CD4-positive, CD25-positive, alpha-beta regulatory T cell (primary cell): Measurements from ENCODE around the gene ME3. TPM values are rescaled to one million over a fixed set of nuclear protein-coding genes. Genes with fewer than 3 reads are reported as not detected.
"Not testable (repeated sequence)": the region's sequence is repeated elsewhere in the genome, so short reads cannot be mapped to it uniquely, and the experiment has no call there.

Source experiments
- ATAC-seq, 2 donors: fragments of 150-1000 bp; cut with Tn5 transposase; one replicate each; pipeline ENCODE4 v1.10.0; 2021; ENCODE audit warnings: low read depth in 2 of 2, moderate number of reproducible peaks in 2 of 2, moderate library complexity in 1 of 2
- DNase-seq, 3 donors: peaks; one replicate each; pipeline versions ENCODE4 v3.0.0 to v3.0.0-alpha.2; 2012 to 2022; ENCODE audit warnings: mixed read lengths in 1 of 3
- H3K27ac ChIP-seq: one replicate; pipeline ENCODE4 v1.7.0; 2013; ENCODE audit warnings: mild to moderate bottlenecking, low read length; ENCODE audit not compliant: insufficient read depth, poor library complexity, severe bottlenecking
- H3K27me3 ChIP-seq: one replicate; pipeline ENCODE4 v1.7.0; 2013; ENCODE audit warnings: low read length; ENCODE audit not compliant: control insufficient read depth, insufficient read depth
- H3K36me3 ChIP-seq: one replicate; pipeline ENCODE4 v1.7.0; 2013; ENCODE audit warnings: mild to moderate bottlenecking, low read length, moderate library complexity; ENCODE audit not compliant: control insufficient read depth, insufficient read depth
- H3K4me1 ChIP-seq: 2 replicates; pipeline ENCODE4 v1.7.0; 2013; ENCODE audit warnings: mild to moderate bottlenecking, low read length; ENCODE audit not compliant: insufficient read depth, control insufficient read depth, poor library complexity, severe bottlenecking
- H3K4me3 ChIP-seq: one replicate; pipeline ENCODE4 v1.7.0; 2013; ENCODE audit warnings: low read depth, mild to moderate bottlenecking, low read length, moderate library complexity
- H3K9me3 ChIP-seq, 2 experiments: 1 replicate in 1 of 2; 2 replicates in 1 of 2; pipeline ENCODE4 v1.7.0; 2013; ENCODE audit warnings: low read length in 2 of 2, mild to moderate bottlenecking in 1 of 2, moderate library complexity in 1 of 2; ENCODE audit not compliant: control insufficient read depth in 2 of 2
- H3K27ac Mint-ChIP-seq, 3 donors: one replicate each; pipeline ENCODE4 v1.8.0; 2020 to 2022; ENCODE audit warnings: mild to moderate bottlenecking in 3 of 3, mixed read lengths in 3 of 3, moderate library complexity in 2 of 3
- H3K27me3 Mint-ChIP-seq: one replicate; pipeline ENCODE4 v1.8.0; 2022; ENCODE audit warnings: mild to moderate bottlenecking, mixed read lengths
- H3K36me3 Mint-ChIP-seq: one replicate; pipeline ENCODE4 v1.8.0; 2020; ENCODE audit warnings: mixed read lengths
- H3K4me1 Mint-ChIP-seq, 4 donors: one replicate each; pipeline ENCODE4 v1.8.0; 2020 to 2022; ENCODE audit warnings: mixed read lengths in 4 of 4, mild to moderate bottlenecking in 1 of 4
- H3K4me3 Mint-ChIP-seq, 4 donors: one replicate each; pipeline ENCODE4 v1.8.0; 2020 to 2022; ENCODE audit warnings: mild to moderate bottlenecking in 4 of 4, mixed read lengths in 4 of 4, moderate library complexity in 3 of 4
- H3K9me3 Mint-ChIP-seq, 7 donors: one replicate each; pipeline ENCODE4 v1.8.0; 2020 to 2022; ENCODE audit warnings: mixed read lengths in 7 of 7, mild to moderate bottlenecking in 3 of 7, moderate library complexity in 2 of 7
- polyA plus RNA-seq, 4 donors: library from polyadenylated mRNA; unstranded; fragments of 300-500 nt; fragmentation: Illumina TruSeq; gene quantifications; one replicate each; pipeline ENCODE4 v1.2.3, GENCODE V29; 2021
- total RNA-seq: library from RNA; stranded (reverse); gene quantifications from one replicate; pipeline ENCODE4 v1.2.3, GENCODE V29; 2022

ME3 gene
- total and polyA plus RNA-seq, 5 donors from 2014 or later = 0.18 to 1.4 (median 0.38) TPM; not detected in 2

GRCh38 chr11:86663291-86663690 lies 9.1 kb downstream of the ME3 start:
- H3K27me3 Mint-ChIP-seq = peaks cover 10% of the 10 kb centered on the region
- no peak for DNase-seq
- no peaks in the 10 kb centered on the region for H3K4me1 Mint-ChIP-seq

GRCh38 chr11:86660736-86661135 lies 11.7 kb downstream of the ME3 start:
- no peak overlapping the region for H3K27ac Mint-ChIP-seq
- H3K4me3 Mint-ChIP-seq = no peak overlapping the region
- H3K9me3 Mint-ChIP-seq = peaks cover 0 to 12% (median 4%) of the 10 kb centered on the region in 7 donors
- no peak overlapping the region for H3K4me3 ChIP-seq
- H3K4me1 ChIP-seq = no peaks in the 10 kb centered on the region
- no peaks in the 10 kb centered on the region for H3K9me3 ChIP-seq
- H3K27ac ChIP-seq = no peak overlapping the region
- H3K36me3 ChIP-seq = no peaks in the 10 kb centered on the region
- no peaks in the 10 kb centered on the region for H3K27me3 Mint-ChIP-seq
- no peaks in the 10 kb centered on the region for H3K36me3 Mint-ChIP-seq
- no peaks in the 10 kb centered on the region for H3K4me1 Mint-ChIP-seq
- no peak for ATAC-seq
- DNase-seq = no peak
- no peaks in the 10 kb centered on the region for H3K27me3 ChIP-seq

More at GRCh38 chr11:86663291-86663690, 9.1 kb downstream of the ME3 start:
- Histone ChIP-seq H3K4me1 (no peaks in the 10 kb centered on the region), H3K4me3 (no peak overlapping the region), H3K27me3 (peaks cover under 1% of the 10 kb centered on the region), H3K36me3 (no peaks in the 10 kb centered on the region), H3K27ac (no peak overlapping the region), H3K9me3 (no peaks in the 10 kb centered on the region)
- Mint-ChIP-seq H3K36me3 (no peaks in the 10 kb centered on the region), H3K9me3 (peaks cover 0 to 9% (median 2%) of the 10 kb centered on the region in 7 donors), H3K4me3 (no peak overlapping the region), H3K27ac (no peak overlapping the region)
- no peak for ATAC-seq

- no peaks in the 10 kb centered on the region for H3K9me3 ChIP-seq
- H3K27ac ChIP-seq = no peak overlapping the region
- no peaks in the 10 kb centered on the region for H3K4me1 ChIP-seq
- H3K36me3 ChIP-seq = no peaks in the 10 kb centered on the region
- no peaks in the 10 kb centered on the region for H3K27me3 Mint-ChIP-seq
- H3K27me3 ChIP-seq = no peaks in the 10 kb centered on the region
- ATAC-seq (no peak), DNase-seq (no peak)
- H3K4me1 Mint-ChIP-seq = no peaks in the 10 kb centered on the region
- H3K36me3 Mint-ChIP-seq = no peaks in the 10 kb centered on the region
- H3K27ac Mint-ChIP-seq = no peak overlapping the region
- peaks cover 0 to 12% (median 3%) of the 10 kb centered on the region in 7 donors for H3K9me3 Mint-ChIP-seq
- no peak overlapping the region for H3K4me3 ChIP-seq
- no peak overlapping the region for H3K4me3 Mint-ChIP-seq
These were observed 12.3 kb downstream of the ME3 start for GRCh38 chr11:86660088-86660487.

- DNase-seq (no peak), ATAC-seq (no peak)
- no peak overlapping the region for H3K4me3 Mint-ChIP-seq
- no peaks in the 10 kb centered on the region for H3K27me3 Mint-ChIP-seq
- no peaks in the 10 kb centered on the region for H3K4me1 Mint-ChIP-seq
- H3K27ac ChIP-seq = no peak overlapping the region
- no peaks in the 10 kb centered on the region for H3K4me1 ChIP-seq
- H3K36me3 Mint-ChIP-seq = no peaks in the 10 kb centered on the region
- H3K27ac Mint-ChIP-seq = no peak overlapping the region
- no peaks in the 10 kb centered on the region for H3K9me3 ChIP-seq
- H3K9me3 Mint-ChIP-seq = peaks cover 0 to 12% (median 3%) of the 10 kb centered on the region in 7 donors
- H3K27me3 ChIP-seq = no peaks in the 10 kb centered on the region
- no peak overlapping the region for H3K4me3 ChIP-seq
- no peaks in the 10 kb centered on the region for H3K36me3 ChIP-seq
These were observed 13.9 kb downstream of the ME3 start for GRCh38 chr11:86658534-86658933.

GRCh38 chr11:86645212-86645611 lies 27.2 kb downstream of the ME3 start:
- DNase-seq, H3K4me3 Mint-ChIP-seq, H3K27ac Mint-ChIP-seq, H3K9me3 ChIP-seq, ATAC-seq, H3K4me3 ChIP-seq, H3K27me3 ChIP-seq, H3K4me1 Mint-ChIP-seq, H3K27ac ChIP-seq, H3K36me3 ChIP-seq, H3K36me3 Mint-ChIP-seq, H3K4me1 ChIP-seq: not testable (repeated sequence)
- Mint-ChIP-seq H3K9me3 (peaks cover 0 to 13% (median 2%) of the 10 kb centered on the region in 7 donors), H3K27me3 (peaks cover 20% of the 10 kb centered on the region)

DNA sequence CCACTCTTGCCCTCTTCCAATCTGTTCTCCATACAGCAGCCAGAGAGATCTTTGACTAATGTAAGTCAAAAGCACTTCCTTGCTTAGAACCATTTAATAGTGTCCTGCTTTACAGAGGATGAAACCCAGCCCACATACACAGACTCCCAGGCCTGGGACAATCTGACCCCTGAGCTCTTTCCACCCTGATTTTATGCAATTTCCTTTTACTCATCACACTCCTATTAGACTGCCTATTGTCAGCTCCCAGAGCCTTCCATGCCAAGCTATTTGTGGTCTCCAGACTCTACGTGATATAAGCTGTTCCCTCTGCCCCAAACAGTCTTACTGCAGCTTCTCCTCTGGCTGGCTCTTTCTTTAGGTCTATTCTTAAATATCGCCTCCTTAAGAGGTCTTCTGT lies 28.1 kb downstream of the ME3 start:
- peaks cover 19% of the 10 kb centered on the region for H3K27me3 Mint-ChIP-seq
- Histone ChIP-seq H3K4me1 (no peaks in the 10 kb centered on the region), H3K4me3 (no peak overlapping the region), H3K9me3 (no peaks in the 10 kb centered on the region), H3K27me3 (peaks cover 2% of the 10 kb centered on the region), H3K36me3 (no peaks in the 10 kb centered on the region), H3K27ac (no peak overlapping the region)
- no peak overlapping the region for H3K27ac Mint-ChIP-seq
- DNase-seq (no peak), ATAC-seq (no peak)
- H3K9me3 Mint-ChIP-seq = peaks cover 0 to 13% (median 0%) of the 10 kb centered on the region in 7 donors
- H3K4me1 Mint-ChIP-seq = no peaks in the 10 kb centered on the region
- peak overlapping the region in 1 of 4 donors; percentile 23 for H3K4me3 Mint-ChIP-seq
- H3K36me3 Mint-ChIP-seq = no peaks in the 10 kb centered on the region

- H3K36me3 ChIP-seq = no peaks in the 10 kb centered on the region
- peaks cover 19% of the 10 kb centered on the region for H3K27me3 Mint-ChIP-seq
- no peak overlapping the region for H3K4me3 ChIP-seq
- ATAC-seq (no peak), DNase-seq (no peak)
- H3K27me3 ChIP-seq = peaks cover 2% of the 10 kb centered on the region
- no peak overlapping the region for H3K27ac Mint-ChIP-seq
- H3K4me3 Mint-ChIP-seq = no peak overlapping the region
- H3K27ac ChIP-seq = no peak overlapping the region
- H3K9me3 Mint-ChIP-seq = peaks cover 0 to 7% (median 0%) of the 10 kb centered on the region in 7 donors
- H3K4me1 ChIP-seq = no peaks in the 10 kb centered on the region
- H3K36me3 Mint-ChIP-seq = no peaks in the 10 kb centered on the region
- H3K4me1 Mint-ChIP-seq = no peaks in the 10 kb centered on the region
- H3K9me3 ChIP-seq = no peaks in the 10 kb centered on the region
These were observed 30.7 kb downstream of the ME3 start for GRCh38 chr11:86641537-86642261.

GRCh38 chr11:86639137-86639536 lies 33.3 kb downstream of the ME3 start:
- Mint-ChIP-seq H3K27ac (peak overlapping the region in 1 of 3 donors; percentile 9), H3K9me3 (peaks cover 0 to 2% (median 0%) of the 10 kb centered on the region in 7 donors), H3K4me1 (no peaks in the 10 kb centered on the region), H3K36me3 (no peaks in the 10 kb centered on the region), H3K4me3 (no peak overlapping the region), H3K27me3 (peaks cover 19% of the 10 kb centered on the region)
- Histone ChIP-seq H3K4me3 (no peak overlapping the region), H3K36me3 (no peaks in the 10 kb centered on the region), H3K9me3 (no peaks in the 10 kb centered on the region), H3K27ac (no peak overlapping the region), H3K4me1 (no peaks in the 10 kb centered on the region), H3K27me3 (peaks cover 2% of the 10 kb centered on the region)
- ATAC-seq (no peak), DNase-seq (no peak)
